Transverse colon (tissue), 4 donors: ENCODE results near the gene FZD1.

ENCODE experiments used
- CTCF ChIP-seq, 5 experiments: fragments of 200-600 bp in 3 of 5; fragments of 450-650 bp in 2 of 5; sonication (generic) in 3 of 5; IDR thresholded peaks; 1 replicate in 2 of 5; 2 replicates in 3 of 5; pipeline ENCODE4 v1.5.1; 2016 to 2017; ENCODE audit warnings: antibody characterized with exemption in 5 of 5, inconsistent platforms in 3 of 5, mild to moderate bottlenecking in 2 of 5, moderate library complexity in 1 of 5
- EP300 ChIP-seq: sonication (generic); formaldehyde crosslinking; IDR thresholded peaks from one replicate; pipeline ENCODE4 v1.6.1; 2017; ENCODE audit warnings: antibody characterized with exemption, low read depth
- POLR2A ChIP-seq: fragments of 450-650 bp; IDR thresholded peaks from one replicate; pipeline ENCODE4 v1.6.1; 2016; ENCODE audit warnings: antibody characterized with exemption, mild to moderate bottlenecking, moderate library complexity
- POLR2AphosphoS5 ChIP-seq, 3 donors: sonication (generic); formaldehyde crosslinking; IDR thresholded peaks; one replicate each; pipeline ENCODE4 v1.6.1; 2016; ENCODE audit warnings: antibody characterized with exemption in 3 of 3

- TF ChIP-seq CTCF (IDR thresholded peaks at IDR 0.05), result no peak
- TF ChIP-seq EP300, result no peak
- no peak for TF ChIP-seq POLR2AphosphoS5 (IDR thresholded peaks at IDR 0.05)
- no peak for TF ChIP-seq POLR2A
Observed at GRCh38 chr7:91249506-91250233, 14.6 kb upstream of the FZD1 start.
